ENCODE results near the gene SLC35B4. TPM values are rescaled to one million over a fixed set of nuclear protein-coding genes. Genes with fewer than 3 reads are reported as not detected.

Gene SLC35B4
- total RNA-seq, 1 experiment from 2014 or later, result 14.7 TPM

DNA sequence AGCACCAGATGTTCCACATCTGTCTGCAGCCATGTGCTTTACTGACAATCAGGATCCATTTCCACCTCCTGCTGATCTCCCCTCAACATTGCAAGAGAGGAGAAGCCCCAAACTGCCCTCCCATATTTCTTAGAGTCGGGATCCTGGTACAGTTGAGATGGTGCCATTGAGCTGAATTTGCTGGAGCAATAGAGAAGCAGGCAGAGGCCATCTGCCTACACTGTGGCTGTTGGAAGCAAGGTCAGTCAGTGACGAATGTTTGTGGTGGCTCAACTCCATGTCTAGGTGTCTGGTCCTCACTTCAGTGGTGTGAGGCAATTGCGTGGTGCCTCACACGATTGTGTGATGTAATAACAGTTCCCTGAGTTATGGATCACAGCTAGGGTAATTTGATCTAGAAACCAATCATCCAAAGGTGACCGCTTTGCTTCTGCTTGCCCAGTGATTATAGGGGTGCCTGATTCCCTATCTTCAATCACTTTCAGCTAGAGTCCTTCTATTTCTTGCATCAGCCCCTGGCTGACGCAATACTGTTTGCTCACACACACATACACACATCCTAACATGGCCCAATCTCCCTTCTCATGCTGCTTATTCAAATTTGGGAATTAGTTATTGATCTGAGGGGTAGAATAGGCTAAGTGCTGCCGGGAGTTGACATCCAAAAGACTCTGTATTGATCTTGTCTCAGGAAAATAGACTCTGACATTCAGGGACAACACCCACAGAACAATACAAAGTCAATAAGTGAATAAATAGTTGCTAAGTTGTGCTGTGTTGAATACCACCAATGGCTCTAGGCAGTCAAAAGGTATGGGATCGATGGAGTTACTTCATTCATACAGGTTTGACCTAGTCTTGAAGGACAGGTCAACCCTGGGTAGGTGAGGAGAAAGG lies 46.1 kb upstream of the SLC35B4 start:
- CTCF ChIA-PET, result no interaction called here
- Histone ChIP-seq H3K4me3 (replicated peaks in 1 of 2; ENCODE audit: low read depth in 1 of 2, low read length in 2 of 2) (no peak overlapping the region), H3K4me1 (ENCODE audit: control insufficient read depth in 1 of 2, insufficient read depth in 2 of 2, low read length in 2 of 2) (peaks cover 3 to 17% of the 10 kb centered on the region in 2 experiments; a peak in 3 of 4 replicates), H3K9ac (ENCODE audit: low read length) (no peak overlapping the region), H3K4me2 (ENCODE audit: low read length) (no peak overlapping the region), H4K20me1 (ENCODE audit: insufficient read depth) (no peaks in the 10 kb centered on the region), H3K79me2 (ENCODE audit: insufficient read depth, low read length) (no peaks in the 10 kb centered on the region), H3K9me3 (ENCODE audit: control insufficient read depth in 1 of 2, insufficient read depth in 1 of 2, low read depth in 1 of 2, low read length in 2 of 2) (no peaks in the 10 kb centered on the region), H3K36me3 (ENCODE audit: control insufficient read depth in 1 of 2, insufficient read depth in 2 of 2, low read length in 2 of 2) (no peaks in the 10 kb centered on the region), H3K27ac (ENCODE audit: low read depth, low read length) (no peak overlapping the region), H3K9me2 (ENCODE audit: insufficient read depth) (0 out of 2 replicates have a peak, but pooled peaks cover 4% of the 10 kb centered on the region), H2AFZ (ENCODE audit: low read depth, low read length, poor library complexity, severe bottlenecking) (no peak overlapping the region), H3K27me3 (ENCODE audit: insufficient read depth, low read length) (no peaks in the 10 kb centered on the region)
- TF ChIP-seq EGR1 (IDR thresholded peaks at IDR 0.05; ENCODE audit: low read depth) (no peak), SP1 (IDR thresholded peaks at IDR 0.05; ENCODE audit: low read depth) (no peak), SRF (IDR thresholded peaks at IDR 0.05; ENCODE audit: low read depth) (no peak), EZH2 (IDR thresholded peaks at IDR 0.05) (no peak), FOSL1 (IDR thresholded peaks at IDR 0.05; ENCODE audit: low read depth) (no peak), JUND (IDR thresholded peaks at IDR 0.05) (no peak), CEBPB (IDR thresholded peaks at IDR 0.05; ENCODE audit: low read depth) (no peak), SIN3A (IDR thresholded peaks at IDR 0.05; ENCODE audit: low read depth) (no peak)
- TF ChIP-seq, protein P1, sequence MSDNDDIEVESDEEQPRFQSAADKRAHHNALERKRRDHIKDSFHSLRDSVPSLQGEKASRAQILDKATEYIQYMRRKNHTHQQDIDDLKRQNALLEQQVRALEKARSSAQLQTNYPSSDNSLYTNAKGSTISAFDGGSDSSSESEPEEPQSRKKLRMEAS (IDR thresholded peaks at IDR 0.05), result no peak
- TF ChIP-seq, protein P2, sequence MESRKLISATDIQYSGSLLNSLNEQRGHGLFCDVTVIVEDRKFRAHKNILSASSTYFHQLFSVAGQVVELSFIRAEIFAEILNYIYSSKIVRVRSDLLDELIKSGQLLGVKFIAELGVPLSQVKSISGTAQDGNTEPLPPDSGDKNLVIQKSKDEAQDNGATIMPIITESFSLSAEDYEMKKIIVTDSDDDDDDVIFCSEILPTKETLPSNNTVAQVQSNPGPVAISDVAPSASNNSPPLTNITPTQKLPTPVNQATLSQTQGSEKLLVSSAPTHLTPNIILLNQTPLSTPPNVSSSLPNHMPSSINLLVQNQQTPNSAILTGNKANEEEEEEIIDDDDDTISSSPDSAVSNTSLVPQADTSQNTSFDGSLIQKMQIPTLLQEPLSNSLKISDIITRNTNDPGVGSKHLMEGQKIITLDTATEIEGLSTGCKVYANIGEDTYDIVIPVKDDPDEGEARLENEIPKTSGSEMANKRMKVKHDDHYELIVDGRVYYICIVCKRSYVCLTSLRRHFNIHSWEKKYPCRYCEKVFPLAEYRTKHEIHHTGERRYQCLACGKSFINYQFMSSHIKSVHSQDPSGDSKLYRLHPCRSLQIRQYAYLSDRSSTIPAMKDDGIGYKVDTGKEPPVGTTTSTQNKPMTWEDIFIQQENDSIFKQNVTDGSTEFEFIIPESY (IDR thresholded peaks at IDR 0.05; ENCODE audit: extremely low read depth, insufficient replicate concordance, low read length), result no peak
- TF ChIP-seq, protein P3, sequence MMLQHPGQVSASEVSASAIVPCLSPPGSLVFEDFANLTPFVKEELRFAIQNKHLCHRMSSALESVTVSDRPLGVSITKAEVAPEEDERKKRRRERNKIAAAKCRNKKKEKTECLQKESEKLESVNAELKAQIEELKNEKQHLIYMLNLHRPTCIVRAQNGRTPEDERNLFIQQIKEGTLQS (IDR thresholded peaks at IDR 0.05), result no peak
- no peak for ATAC-seq
- RAD21 ChIA-PET (ENCODE audit: low non-redundant PET in 1 of 2, low total read pairs in 2 of 2, uncharacterized antibody in 2 of 2, unreplicated experiment in 2 of 2), result no interaction called here
- DNase-seq (ENCODE audit: low read depth, low spot score), result no peak
- BruUV-seq (replicated peaks), result no TSS peak
- intact Hi-C loops (cut with micrococcal nuclease), result no loop called here
- POLR2A ChIA-PET, result no interaction called here

All from HCT116 (cell line).